IMR-90 (cell line): ENCODE measurements around the gene MMP20. TPM values are rescaled to one million over a fixed set of nuclear protein-coding genes. Genes with fewer than 3 reads are reported as not detected.

Experiments used
- ATAC-seq: fragments of 200-7000 bp; cut with Tn5 transposase; 2 replicates; pipeline ENCODE4 v1.9.1; 2020; ENCODE audit warnings: low read depth, mild to moderate bottlenecking, moderate library complexity
- BruUV-seq: library from RNA; stranded (reverse); fragments of 400-500 nt; replicated peaks from 2 replicates; lab custom pipeline; 2021; lab: Mats Ljungman, UMichigan
- CTCF ChIA-PET: fragments of 300-600 bp; formaldehyde crosslinking; extraction: SDS; loops from one replicate; lab custom pipeline; 2021; ENCODE audit warnings: antibody characterized with exemption; lab: Yijun Ruan, JAX
- POLR2A ChIA-PET: fragments of 300-600 bp; sonication (Branson Sonifier 250); formaldehyde crosslinking; loops from one replicate; lab custom pipeline; 2022; ENCODE audit warnings: antibody characterized with exemption; ENCODE audit not compliant: unreplicated experiment; lab: Charles Lee
- DNase-seq: peaks from one replicate; pipeline ENCODE4 v3.0.0; 2013
- H2AFZ ChIP-seq: replicated peaks from 2 replicates; pipeline ENCODE3; 2013; ENCODE audit warnings: low read length, mild to moderate bottlenecking; ENCODE audit not compliant: poor library complexity
- H2AK5ac ChIP-seq: 2 replicates; pipeline ENCODE4 v1.6.1; 2013; ENCODE audit warnings: low read depth, low read length, inconsistent platforms
- H2AK9ac ChIP-seq: replicated peaks from 2 replicates; pipeline ENCODE3; 2013; ENCODE audit warnings: mild to moderate bottlenecking, low read depth, low read length, moderate library complexity; ENCODE audit not compliant: poor library complexity
- H2BK120ac ChIP-seq: 2 replicates; pipeline ENCODE4 v1.6.1; 2013; ENCODE audit warnings: low read depth, low read length, inconsistent platforms
- H2BK15ac ChIP-seq: 3 replicates; pipeline ENCODE4 v1.6.1; 2013; ENCODE audit warnings: low read depth, low read length, inconsistent platforms
- H2BK20ac ChIP-seq: 2 replicates; pipeline ENCODE4 v1.6.1; 2013; ENCODE audit warnings: low read depth, mild to moderate bottlenecking, inconsistent platforms, low read length, moderate library complexity
- H2BK5ac ChIP-seq: 2 replicates; pipeline ENCODE4 v1.6.1; 2013; ENCODE audit warnings: mild to moderate bottlenecking, low read depth, low read length, inconsistent platforms; ENCODE audit not compliant: poor library complexity, severe bottlenecking
- H3K14ac ChIP-seq: replicated peaks from 2 replicates; pipeline ENCODE4 v1.6.1; 2013; ENCODE audit warnings: low read depth, low read length, inconsistent platforms
- H3K18ac ChIP-seq: 2 replicates; pipeline ENCODE4 v1.6.1; 2013; ENCODE audit warnings: low read depth, low read length, control low read depth
- H3K23ac ChIP-seq: 2 replicates; pipeline ENCODE4 v1.6.1; 2013; ENCODE audit warnings: low read depth, low read length, inconsistent platforms
- H3K27ac ChIP-seq: 2 replicates; pipeline ENCODE4 v1.5.1; 2013; ENCODE audit warnings: mild to moderate bottlenecking, control low read depth, low read length; ENCODE audit not compliant: insufficient read depth
- H3K27me3 ChIP-seq: 2 replicates; pipeline ENCODE4 v1.6.1; 2013; ENCODE audit warnings: low read length; ENCODE audit not compliant: control insufficient read depth, insufficient read depth
- H3K36me3 ChIP-seq: 2 replicates; pipeline ENCODE4 v1.6.1; 2013; ENCODE audit warnings: low read length, mixed read lengths; ENCODE audit not compliant: control insufficient read depth, insufficient read depth
- H3K4ac ChIP-seq: 2 replicates; pipeline ENCODE4 v1.6.1; 2013; ENCODE audit warnings: low read depth, low read length, inconsistent platforms
- H3K4me1 ChIP-seq: 2 replicates; pipeline ENCODE4 v1.6.1; 2013; ENCODE audit warnings: low read length, mixed read lengths; ENCODE audit not compliant: control insufficient read depth, insufficient read depth
- H3K4me2 ChIP-seq: 2 replicates; pipeline ENCODE4 v1.6.1; 2013; ENCODE audit warnings: low read depth, mild to moderate bottlenecking, control low read depth, low read length, moderate library complexity
- H3K4me3 ChIP-seq: 2 replicates; pipeline ENCODE4 v1.5.1; 2013; ENCODE audit warnings: low read depth, mild to moderate bottlenecking, control low read depth, low read length, moderate library complexity; ENCODE audit not compliant: insufficient read depth
- H3K56ac ChIP-seq: 2 replicates; pipeline ENCODE4 v1.6.1; 2013; ENCODE audit warnings: low read length, inconsistent platforms; ENCODE audit not compliant: insufficient read depth; ENCODE audit errors: extremely low read depth
- H3K79me1 ChIP-seq, 2 experiments: 2 replicates each; pipeline ENCODE4 v1.6.1; 2013; ENCODE audit warnings: low read length in 2 of 2, inconsistent platforms in 1 of 2, low read depth in 1 of 2
- H3K9ac ChIP-seq: 2 replicates; pipeline ENCODE4 v1.6.1; 2013; ENCODE audit warnings: low read depth, low read length, control low read depth
- H3K9me1 ChIP-seq: 2 replicates; pipeline ENCODE4 v1.6.1; 2013; ENCODE audit warnings: low read length, inconsistent platforms; ENCODE audit not compliant: insufficient read depth
- H3K9me3 ChIP-seq: 2 replicates; pipeline ENCODE4 v1.6.1; 2013; ENCODE audit warnings: low read length; ENCODE audit not compliant: control insufficient read depth, insufficient read depth
- H4K20me1 ChIP-seq: 2 replicates; pipeline ENCODE4 v1.6.1; 2013; ENCODE audit warnings: low read length, inconsistent platforms; ENCODE audit not compliant: insufficient read depth
- H4K5ac ChIP-seq: 2 replicates; pipeline ENCODE4 v1.6.1; 2013; ENCODE audit warnings: mild to moderate bottlenecking, low read depth, low read length, control low read depth
- H4K8ac ChIP-seq, 2 experiments: 2 replicates each; pipeline ENCODE4 v1.6.1; 2013; ENCODE audit warnings: low read depth in 2 of 2, low read length in 2 of 2, control low read depth in 1 of 2, inconsistent platforms in 1 of 2
- H4K91ac ChIP-seq: 2 replicates; pipeline ENCODE4 v1.6.1; 2013; ENCODE audit warnings: low read depth, low read length, inconsistent platforms; ENCODE audit not compliant: insufficient read depth
- BHLHE40 ChIP-seq: fragments of 150-350 bp; IDR thresholded peaks from 2 replicates; pipeline ENCODE4 v1.6.1; 2016; ENCODE audit warnings: mild to moderate bottlenecking, low read depth, low read length
- CEBPB ChIP-seq: IDR thresholded peaks from 2 replicates; pipeline ENCODE4 v1.6.1; 2012; ENCODE audit warnings: low read depth, low read length, improper control_type of control experiment
- CTCF ChIP-seq: conservative IDR thresholded peaks from 2 replicates; pipeline ENCODE4 v1.5.1; 2012; ENCODE audit warnings: mild to moderate bottlenecking, low read depth, low read length, improper control_type of control experiment
- ELK1 ChIP-seq: fragments of 150-350 bp; IDR thresholded peaks from 2 replicates; pipeline ENCODE4 v1.6.1; 2016; ENCODE audit warnings: low read depth, mild to moderate bottlenecking, low read length, moderate library complexity, borderline replicate concordance
- MAFK ChIP-seq: IDR thresholded peaks from 2 replicates; pipeline ENCODE4 v1.6.1; 2012; ENCODE audit warnings: low read depth, low read length, improper control_type of control experiment
- MAZ ChIP-seq: IDR thresholded peaks from 2 replicates; pipeline ENCODE4 v1.6.1; 2012; ENCODE audit warnings: low read depth, mild to moderate bottlenecking, low read length, improper control_type of control experiment, moderate library complexity, borderline replicate concordance
- RFX5 ChIP-seq: IDR thresholded peaks from 2 replicates; pipeline ENCODE4 v1.8.0; 2012; ENCODE audit warnings: low read depth, mild to moderate bottlenecking, low read length, moderate library complexity
- WGBS, 2 experiments: methylation state at CpG; one replicate each; pipeline versions ENCODE4 v1.1.5 to v1.1.7; 2013; ENCODE audit warnings: missing lambda C conversion rate in 2 of 2; ENCODE audit not compliant: insufficient read length in 1 of 2; ENCODE audit errors: extremely low coverage in 2 of 2; 5-methylcytosine and 5-hydroxymethylcytosine counted together
- dilution Hi-C: fragments of 300-500 bp; cut with HindIII; formaldehyde crosslinking; loops from one replicate; pipeline ENCODE4 v1.14.3; 2018; ENCODE audit warnings: low sequenced_read_pairs; ENCODE audit not compliant: unreplicated experiment
- in situ Hi-C: fragments of 300-500 bp; cut with MboI; formaldehyde crosslinking; loops from 3 replicates; pipeline ENCODE4 v1.14.3; 2019; ENCODE audit warnings: low sequenced_read_pairs, inconsistent platforms, mixed read lengths
- intact Hi-C: fragments of 100-400 bp; cut with micrococcal nuclease; formaldehyde crosslinking; loops from 2 replicates; pipeline ENCODE4 v1.10.0; 2022
- polyA plus RNA-seq, 3 experiments: library from polyadenylated mRNA; depleted of rRNA; stranded (reverse); fragments of >200 nt; gene quantifications; 2 replicates each; pipeline ENCODE4 v1.2.3, GENCODE V29; 2012; ENCODE audit warnings: low replicate concordance in 1 of 3
- total RNA-seq: library from RNA; depleted of rRNA; stranded (reverse); fragments of >200 nt; gene quantifications from 2 replicates; pipeline ENCODE4 v1.2.3, GENCODE V29; 2012

MMP20 gene
- total and polyA plus RNA-seq, 2 of the 4 experiments (the other 2 are of a cell fraction), result not detected

GRCh38 chr11:102630598-102631448 lies 5.7 kb upstream of the MMP20 start:
- TF ChIP-seq MAFK, result no peak
- TF ChIP-seq BHLHE40, result no peak
- no peak for TF ChIP-seq CEBPB
- TF ChIP-seq CTCF, result no peak
- no peak for TF ChIP-seq MAZ
- TF ChIP-seq ELK1, result no peak
- no peak for TF ChIP-seq RFX5
- H4K5ac ChIP-seq, result no peak overlapping the region
- H2AFZ ChIP-seq, result peak overlapping the region; percentile 4
- no peak overlapping the region for H2BK20ac ChIP-seq
- no peaks in the 10 kb centered on the region for H3K36me3 ChIP-seq
- no peak overlapping the region for H4K91ac ChIP-seq
- no peak for DNase-seq
- H3K4me1 ChIP-seq, result peaks cover 3% of the 10 kb centered on the region; the same call in 1 of the 2 replicates
- no peaks in the 10 kb centered on the region for H3K79me1 ChIP-seq
- no peak overlapping the region for H4K8ac ChIP-seq
- H3K23ac ChIP-seq, result no peak overlapping the region
- ChIA-PET CTCF (no interaction called here), POLR2A (no interaction called here)
- ATAC-seq, result no peak
- 34% methylated on average over 7 of the region's 11 CpGs; no CpG with 5 or more reads in 1 of the 2 experiments for WGBS, 2 experiments
- dilution Hi-C loops (no loop called here), intact Hi-C loops (no loop called here), in situ Hi-C loops (no loop called here)
- H2AK5ac ChIP-seq, result no peak overlapping the region
- no peaks in the 10 kb centered on the region for H4K20me1 ChIP-seq
- peaks cover 3% of the 10 kb centered on the region; the same call in 1 of the 2 replicates for H3K27me3 ChIP-seq
- no peak overlapping the region for H3K4me3 ChIP-seq
- no peak overlapping the region for H3K18ac ChIP-seq
- H3K27ac ChIP-seq, result no peak overlapping the region
- H3K9me1 ChIP-seq, result no peaks in the 10 kb centered on the region
- no peak overlapping the region for H2AK9ac ChIP-seq
- no peak overlapping the region for H3K4me2 ChIP-seq
- no peak overlapping the region for H3K56ac ChIP-seq
- BruUV-seq, result no TSS peak
- H2BK15ac ChIP-seq, result no peak overlapping the region
- H3K9me3 ChIP-seq, result no peaks in the 10 kb centered on the region
- H3K9ac ChIP-seq, result no peak overlapping the region
- H3K4ac ChIP-seq, result no peak overlapping the region
- no peak overlapping the region for H3K14ac ChIP-seq
- H2BK120ac ChIP-seq, result no peak overlapping the region
- no peak overlapping the region for H2BK5ac ChIP-seq
